Osteoblast (primary cell): ENCODE results near the gene AGMO. TPM values are rescaled to one million over a fixed set of nuclear protein-coding genes. Genes with fewer than 3 reads are reported as not detected.

Source experiments
- DNase-seq: peaks from one replicate; pipeline ENCODE4 v3.0.0; 2011; ENCODE audit warnings: low spot score, mixed read lengths; ENCODE audit not compliant: insufficient read length; ENCODE audit errors: missing footprints
- H2AFZ ChIP-seq: 2 replicates; pipeline ENCODE4 v1.6.0; 2011; ENCODE audit warnings: mild to moderate bottlenecking, low read length
- H3K27ac ChIP-seq: 2 replicates; pipeline ENCODE4 v1.5.1; 2011; ENCODE audit warnings: mild to moderate bottlenecking, low read depth, low read length, moderate library complexity
- H3K27me3 ChIP-seq: 2 replicates; pipeline ENCODE4 v1.6.0; 2012; ENCODE audit warnings: mild to moderate bottlenecking, control low read depth, inconsistent platforms, low read length, moderate library complexity; ENCODE audit not compliant: insufficient read depth
- H3K36me3 ChIP-seq: 2 replicates; pipeline ENCODE4 v1.5.1; 2011; ENCODE audit warnings: mild to moderate bottlenecking, low read length, control low read depth, moderate library complexity; ENCODE audit not compliant: insufficient read depth
- H3K4me1 ChIP-seq: 2 replicates; pipeline ENCODE4 v1.5.1; 2011; ENCODE audit warnings: mild to moderate bottlenecking, low read length, control low read depth, moderate library complexity; ENCODE audit not compliant: insufficient read depth
- H3K4me2 ChIP-seq: 2 replicates; pipeline ENCODE4 v1.6.0; 2011; ENCODE audit warnings: mild to moderate bottlenecking, low read length; ENCODE audit not compliant: insufficient read depth
- H3K4me3 ChIP-seq: fragments of 200-600 bp; sonication (generic); 3 replicates; pipeline ENCODE4 v1.5.1; 2012; ENCODE audit warnings: mild to moderate bottlenecking, low read length, inconsistent platforms; ENCODE audit not compliant: insufficient read depth
- H3K79me2 ChIP-seq: 2 replicates; pipeline ENCODE4 v1.6.0; 2012; ENCODE audit warnings: mild to moderate bottlenecking, low read length, control low read depth, inconsistent platforms; ENCODE audit not compliant: insufficient read depth
- H3K9me3 ChIP-seq: 2 replicates; pipeline ENCODE4 v1.5.1; 2011; ENCODE audit warnings: low read depth, low read length, control low read depth
- H4K20me1 ChIP-seq: 2 replicates; pipeline ENCODE4 v1.6.0; 2012; ENCODE audit warnings: mild to moderate bottlenecking, low read length, control low read depth; ENCODE audit not compliant: insufficient read depth
- total RNA-seq: library from RNA; depleted of rRNA; stranded (reverse); fragments of >200 nt; gene quantifications from 2 replicates; pipeline ENCODE4 v1.2.3, GENCODE V29; 2012
- TF ChIP-seq, protein P1 (sequence below): IDR thresholded peaks from 2 replicates; pipeline ENCODE4 v1.5.1; 2011; ENCODE audit warnings: mild to moderate bottlenecking, low read depth, low read length, moderate library complexity; ENCODE audit errors: extremely low read depth

AGMO gene
- total RNA-seq, 1 donor: under 0.01 TPM

DNA sequence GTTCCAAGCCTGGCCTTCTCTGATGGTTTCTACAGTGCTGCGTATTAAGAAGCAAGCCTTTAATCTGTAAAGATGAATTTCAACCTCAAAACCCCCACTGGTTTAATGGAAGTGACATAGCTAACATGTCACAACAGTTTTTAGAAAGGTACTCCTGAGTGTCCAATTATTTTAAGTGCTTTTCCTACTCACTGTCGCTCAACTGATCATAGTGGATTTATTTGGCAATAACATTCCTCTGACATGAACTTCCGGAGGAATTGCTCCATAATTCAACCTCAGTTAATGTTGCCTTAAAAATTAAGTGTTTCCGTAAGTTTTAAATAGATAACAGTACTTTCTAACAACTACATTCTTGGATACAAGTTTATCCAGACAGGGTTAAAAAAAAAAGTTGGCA is 57.5 kb downstream of the AGMO start:
- no peak overlapping the region for H3K4me2 ChIP-seq
- H3K9me3 ChIP-seq: no peaks in the 10 kb centered on the region
- TF ChIP-seq, protein P1, sequence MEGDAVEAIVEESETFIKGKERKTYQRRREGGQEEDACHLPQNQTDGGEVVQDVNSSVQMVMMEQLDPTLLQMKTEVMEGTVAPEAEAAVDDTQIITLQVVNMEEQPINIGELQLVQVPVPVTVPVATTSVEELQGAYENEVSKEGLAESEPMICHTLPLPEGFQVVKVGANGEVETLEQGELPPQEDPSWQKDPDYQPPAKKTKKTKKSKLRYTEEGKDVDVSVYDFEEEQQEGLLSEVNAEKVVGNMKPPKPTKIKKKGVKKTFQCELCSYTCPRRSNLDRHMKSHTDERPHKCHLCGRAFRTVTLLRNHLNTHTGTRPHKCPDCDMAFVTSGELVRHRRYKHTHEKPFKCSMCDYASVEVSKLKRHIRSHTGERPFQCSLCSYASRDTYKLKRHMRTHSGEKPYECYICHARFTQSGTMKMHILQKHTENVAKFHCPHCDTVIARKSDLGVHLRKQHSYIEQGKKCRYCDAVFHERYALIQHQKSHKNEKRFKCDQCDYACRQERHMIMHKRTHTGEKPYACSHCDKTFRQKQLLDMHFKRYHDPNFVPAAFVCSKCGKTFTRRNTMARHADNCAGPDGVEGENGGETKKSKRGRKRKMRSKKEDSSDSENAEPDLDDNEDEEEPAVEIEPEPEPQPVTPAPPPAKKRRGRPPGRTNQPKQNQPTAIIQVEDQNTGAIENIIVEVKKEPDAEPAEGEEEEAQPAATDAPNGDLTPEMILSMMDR: no peak
- H3K27me3 ChIP-seq: no peaks in the 10 kb centered on the region
- DNase-seq: no peak
- no peaks in the 10 kb centered on the region for H3K36me3 ChIP-seq
- H3K27ac ChIP-seq: peak overlapping the region; percentile 35
- H3K4me1 ChIP-seq: peaks cover 32% of the 10 kb centered on the region
- no peaks in the 10 kb centered on the region for H3K79me2 ChIP-seq
- no peak overlapping the region for H2AFZ ChIP-seq
- H3K4me3 ChIP-seq: no peak overlapping the region
- H4K20me1 ChIP-seq: no peaks in the 10 kb centered on the region

DNA sequence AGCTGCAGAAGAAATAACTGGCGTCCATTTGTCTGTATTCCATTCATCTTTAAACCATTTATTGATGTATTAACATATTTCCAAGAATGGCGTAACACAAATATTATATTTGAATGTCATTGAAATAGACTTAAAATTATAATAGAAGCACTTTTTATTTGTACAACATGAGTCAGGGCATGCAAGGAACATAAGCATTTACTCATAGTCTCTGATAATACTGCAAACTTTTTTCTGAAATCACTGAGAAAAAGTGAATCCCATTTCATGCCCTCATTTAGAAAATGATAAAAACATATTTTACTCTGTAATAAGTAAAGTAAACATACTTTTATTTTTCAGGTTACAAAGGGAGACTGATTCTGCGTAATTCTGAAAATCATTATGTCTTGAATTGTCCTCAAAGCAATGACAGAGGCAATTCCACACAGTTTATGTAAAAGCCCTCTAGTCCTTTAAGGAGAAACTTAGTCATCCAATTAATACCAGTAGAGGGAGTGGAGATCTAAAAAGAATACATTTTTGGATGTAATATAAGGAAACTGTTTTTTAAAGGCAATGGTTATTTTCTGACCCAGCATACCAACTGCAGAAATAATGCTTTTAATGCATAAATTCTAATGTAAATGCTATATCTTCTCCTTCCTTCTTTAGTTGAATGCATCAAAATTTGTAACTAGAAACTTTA is 58.1 kb downstream of the AGMO start:
- no peak for DNase-seq
- Histone ChIP-seq H3K4me3 (no peak overlapping the region), H3K27ac (peak overlapping the region; percentile 35), H2AFZ (no peak overlapping the region), H3K4me2 (peak overlapping the region; percentile 34), H3K9me3 (no peaks in the 10 kb centered on the region), H3K4me1 (peaks cover 32% of the 10 kb centered on the region), H3K79me2 (no peaks in the 10 kb centered on the region), H4K20me1 (no peaks in the 10 kb centered on the region), H3K36me3 (no peaks in the 10 kb centered on the region), H3K27me3 (no peaks in the 10 kb centered on the region)
- TF ChIP-seq, protein P1: peak; percentile 14

DNA sequence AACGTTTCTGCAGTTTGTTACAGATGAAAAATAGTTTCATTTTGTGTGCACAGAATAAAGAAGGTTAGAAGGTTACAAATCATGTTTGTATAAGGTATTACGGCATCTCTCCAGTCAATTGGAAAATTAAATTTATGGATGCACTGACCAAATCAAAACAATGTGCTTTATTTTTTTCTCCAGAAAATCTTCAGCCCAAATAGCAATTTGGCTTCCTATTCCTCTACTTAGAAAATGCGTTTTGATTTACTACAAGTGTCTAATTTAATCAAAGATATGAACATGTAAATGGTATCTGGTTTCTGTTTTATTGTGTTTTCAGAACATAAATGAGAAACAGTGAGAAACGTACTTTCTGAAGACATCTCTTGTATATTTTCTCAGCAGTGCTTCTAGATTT is 63.4 kb downstream of the AGMO start:
- Histone ChIP-seq H4K20me1 (no peaks in the 10 kb centered on the region), H3K4me1 (peaks cover 2% of the 10 kb centered on the region), H3K79me2 (no peaks in the 10 kb centered on the region), H3K36me3 (no peaks in the 10 kb centered on the region), H3K9me3 (no peaks in the 10 kb centered on the region), H3K27ac (no peak overlapping the region), H3K27me3 (no peaks in the 10 kb centered on the region), H2AFZ (no peak overlapping the region), H3K4me3 (no peak overlapping the region), H3K4me2 (no peak overlapping the region)
- no peak for DNase-seq
- TF ChIP-seq, protein P1: no peak

DNA sequence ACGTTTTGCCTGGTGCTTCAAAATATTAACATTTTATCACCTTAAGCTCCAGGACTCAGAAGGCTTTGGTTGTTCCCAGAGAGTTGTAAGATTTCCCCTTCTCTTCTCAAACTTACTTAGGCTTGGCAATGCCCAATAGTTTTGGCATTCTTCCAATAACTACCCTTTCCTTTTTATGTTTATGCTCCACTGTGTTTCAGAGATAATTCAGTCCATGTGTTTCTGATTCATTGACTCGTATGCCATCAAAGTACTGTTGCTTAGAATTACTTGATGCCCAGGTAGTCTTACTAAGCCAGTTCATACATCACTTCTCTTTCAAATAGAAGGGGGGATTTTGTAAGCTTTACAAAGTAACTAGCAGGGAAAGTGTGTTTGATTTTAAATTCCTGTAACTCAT is 66.6 kb downstream of the AGMO start:
- TF ChIP-seq, protein P1: no peak
- H3K27me3 ChIP-seq: no peaks in the 10 kb centered on the region
- DNase-seq: peak; percentile 19

More for the DNA sequence above, 66.6 kb downstream of the AGMO start:
- H3K79me2 ChIP-seq: no peaks in the 10 kb centered on the region
- no peak overlapping the region for H3K4me2 ChIP-seq
- no peaks in the 10 kb centered on the region for H3K4me1 ChIP-seq
- H2AFZ ChIP-seq: no peak overlapping the region
- no peak overlapping the region for H3K4me3 ChIP-seq
- no peaks in the 10 kb centered on the region for H4K20me1 ChIP-seq
- H3K9me3 ChIP-seq: no peaks in the 10 kb centered on the region
- H3K27ac ChIP-seq: no peak overlapping the region
- H3K36me3 ChIP-seq: no peaks in the 10 kb centered on the region
